ENCODE measurements around the gene STEAP2. TPM values are rescaled to one million over a fixed set of nuclear protein-coding genes. Genes with fewer than 3 reads are reported as not detected.

Gene STEAP2
- total and polyA plus RNA-seq, 2 donors (not counting 3 experiments of a cell fraction or from before 2014, with no cell fraction given): 4.2 to 4.6 TPM

GRCh38 chr7:90169891-90170290 lies 41.6 kb upstream of the STEAP2 start:
- dilution Hi-C loops (cut with MboI; ENCODE audit: extremely low pct_ligation_motif_present, low sequenced_read_pairs) (no loop called here), intact Hi-C loops (cut with micrococcal nuclease) (loop anchor here (5.0 kb wide), 1 partner anchor 242 kb away; no protein-coding TSS in a partner anchor)
- Histone ChIP-seq H3K4me3 (replicated peaks in 1 of 3; ENCODE audit: insufficient read depth in 1 of 3, low read depth in 1 of 3, low read length in 3 of 3) (no peak overlapping the region), H4K20me1 (replicated peaks; ENCODE audit: control insufficient read depth, extremely low read depth, insufficient read depth, low read length) (no peaks in the 10 kb centered on the region), H3K79me2 (ENCODE audit: control insufficient read depth, insufficient read depth, low read length) (no peaks in the 10 kb centered on the region), H3K4me2 (ENCODE audit: insufficient read depth, low read length) (no peak overlapping the region), H3K4me1 (ENCODE audit: control insufficient read depth, extremely low read depth, insufficient read depth, low read length) (peaks cover 12% of the 10 kb centered on the region), H3K9ac (replicated peaks; ENCODE audit: extremely low read depth, insufficient read depth, low read length) (no peak overlapping the region), H3K9me3 (replicated peaks; ENCODE audit: control insufficient read depth, insufficient read depth, low read length) (no peaks in the 10 kb centered on the region), H3K36me3 (ENCODE audit: control insufficient read depth in 2 of 2, extremely low read depth in 1 of 2, insufficient read depth in 2 of 2, low read length in 2 of 2) (no peaks in the 10 kb centered on the region), H3K27ac (ENCODE audit: insufficient read depth, low read depth, low read length) (no peak overlapping the region), H2AFZ (ENCODE audit: low read depth, low read length) (no peak overlapping the region), H3K27me3 (ENCODE audit: control insufficient read depth in 2 of 2, insufficient read depth in 2 of 2, low read length in 2 of 2) (no peaks in the 10 kb centered on the region), H3K9me1 (replicated peaks; ENCODE audit: control insufficient read depth, extremely low read depth, insufficient read depth, low read length) (no peaks in the 10 kb centered on the region)
- DNase-seq (ENCODE audit: low read depth, low spot score): no peak
- BruUV-seq (replicated peaks): no TSS peak
- no peak for TF ChIP-seq MYC (IDR thresholded peaks at IDR 0.05; ENCODE audit: low read depth, low read length)
- TF ChIP-seq POLR2A (IDR thresholded peaks at IDR 0.05; ENCODE audit: low read depth, low read length): no peak
- TF ChIP-seq MAX (IDR thresholded peaks at IDR 0.05; ENCODE audit: insufficient read depth, insufficient read length): no peak
- no peak for TF ChIP-seq FOS (IDR thresholded peaks at IDR 0.05; ENCODE audit: borderline replicate concordance, insufficient read depth, low read length)
- TF ChIP-seq JUN (IDR thresholded peaks at IDR 0.05; ENCODE audit: borderline replicate concordance, insufficient read depth, insufficient read length, low read depth): no peak
- no peak for TF ChIP-seq EZH2 (IDR thresholded peaks at IDR 0.05; ENCODE audit: borderline replicate concordance, low read depth, low read length, severe bottlenecking)
- no peak for TF ChIP-seq POLR2AphosphoS5 (IDR thresholded peaks at IDR 0.05; ENCODE audit: insufficient read depth, low read depth, low read length)
- ChIA-PET POLR2A (no interaction called here), CTCF (no interaction called here)
- FAIRE-seq: no peak

GRCh38 chr7:90172121-90172520 lies 39.4 kb upstream of the STEAP2 start:
- dilution Hi-C loops (cut with MboI; ENCODE audit: extremely low pct_ligation_motif_present, low sequenced_read_pairs) (no loop called here), intact Hi-C loops (cut with micrococcal nuclease) (no loop called here)
- H2AFZ ChIP-seq (ENCODE audit: low read depth, low read length): no peak overlapping the region
- FAIRE-seq (no peak), DNase-seq (ENCODE audit: low read depth, low spot score) (no peak)
- no peak overlapping the region for H3K9ac ChIP-seq (replicated peaks; ENCODE audit: extremely low read depth, insufficient read depth, low read length)
- no peaks in the 10 kb centered on the region for H3K9me1 ChIP-seq (replicated peaks; ENCODE audit: control insufficient read depth, extremely low read depth, insufficient read depth, low read length)
- no peaks in the 10 kb centered on the region for H4K20me1 ChIP-seq (replicated peaks; ENCODE audit: control insufficient read depth, extremely low read depth, insufficient read depth, low read length)
- CTCF ChIA-PET: interaction anchor here (0.7 to 1.5 kb wide), 4 partner anchors 24 to 256 kb away, joined by 3 to 4 read pairs (median 3); partner anchors contain the start of gene STEAP2
- no TSS peak for BruUV-seq (replicated peaks)
- H3K9me3 ChIP-seq (replicated peaks; ENCODE audit: control insufficient read depth, insufficient read depth, low read length): no peaks in the 10 kb centered on the region
- H3K27me3 ChIP-seq (ENCODE audit: control insufficient read depth in 2 of 2, insufficient read depth in 2 of 2, low read length in 2 of 2): no peaks in the 10 kb centered on the region
- H3K79me2 ChIP-seq (ENCODE audit: control insufficient read depth, insufficient read depth, low read length): no peaks in the 10 kb centered on the region
- H3K27ac ChIP-seq (ENCODE audit: insufficient read depth, low read depth, low read length): no peak overlapping the region
- POLR2A ChIA-PET: no interaction called here
- no peak for TF ChIP-seq CTCF (IDR thresholded peaks at IDR 0.05; ENCODE audit: extremely low read depth in 1 of 2, insufficient read depth in 1 of 2, low read depth in 1 of 2, low read length in 2 of 2)
- TF ChIP-seq POLR2AphosphoS5 (IDR thresholded peaks at IDR 0.05; ENCODE audit: insufficient read depth, low read depth, low read length): no peak
- no peak for TF ChIP-seq POLR2A (IDR thresholded peaks at IDR 0.05; ENCODE audit: low read depth, low read length)
- TF ChIP-seq FOS (IDR thresholded peaks at IDR 0.05; ENCODE audit: borderline replicate concordance, insufficient read depth, low read length): no peak
- no peak for TF ChIP-seq GATA2 (IDR thresholded peaks at IDR 0.05; ENCODE audit: insufficient read depth, insufficient read length, low read depth, low read length)
- TF ChIP-seq JUN (IDR thresholded peaks at IDR 0.05; ENCODE audit: borderline replicate concordance, insufficient read depth, insufficient read length, low read depth): no peak
- H3K4me2 ChIP-seq (ENCODE audit: insufficient read depth, low read length): no peak overlapping the region
- H3K4me1 ChIP-seq (ENCODE audit: control insufficient read depth, extremely low read depth, insufficient read depth, low read length): peaks cover 11% of the 10 kb centered on the region
- H3K4me3 ChIP-seq (replicated peaks in 1 of 3; ENCODE audit: insufficient read depth in 1 of 3, low read depth in 1 of 3, low read length in 3 of 3): no peak overlapping the region
- H3K36me3 ChIP-seq (ENCODE audit: control insufficient read depth in 2 of 2, extremely low read depth in 1 of 2, insufficient read depth in 2 of 2, low read length in 2 of 2): no peaks in the 10 kb centered on the region
